Measurements from ENCODE around the gene SH3GL2. TPM values are rescaled to one million over a fixed set of nuclear protein-coding genes. Genes with fewer than 3 reads are reported as not detected.

The SH3GL2 gene
- total and polyA plus RNA-seq, 7 experiments from 2014 or later: not detected

GRCh38 chr9:17734674-17735073 lies 155.8 kb downstream of the SH3GL2 start:
- H3K9me3 Mint-ChIP-seq: peaks cover 1 to 32% (median 17%) of the 10 kb centered on the region in 11 donors
- no peaks in the 10 kb centered on the region for H3K9me3 ChIP-seq (ENCODE audit: control insufficient read depth in 2 of 3, low read length in 3 of 3)
- H3K27me3 ChIP-seq (ENCODE audit: control insufficient read depth in 2 of 2, insufficient read depth in 2 of 2, low read length in 2 of 2): no peaks in the 10 kb centered on the region
- no peak overlapping the region for H3K27ac Mint-ChIP-seq
- H3K4me1 ChIP-seq (ENCODE audit: control insufficient read depth in 2 of 2, insufficient read depth in 2 of 2, low read length in 2 of 2): no peaks in the 10 kb centered on the region
- intact Hi-C loops (cut with micrococcal nuclease): no loop called here
- H3K4me3 Mint-ChIP-seq: no peak overlapping the region
- no peak overlapping the region for H3K4me3 ChIP-seq (ENCODE audit: low read length)
- H3K27ac ChIP-seq (ENCODE audit: low read depth, low read length): no peak overlapping the region
- H3K27me3 Mint-ChIP-seq: no peaks in the 10 kb centered on the region
- no peaks in the 10 kb centered on the region for H3K36me3 ChIP-seq (ENCODE audit: control insufficient read depth in 2 of 3, insufficient read depth in 3 of 3, low read length in 3 of 3)
- POLR2A ChIA-PET: no interaction called here
- ATAC-seq: no peak
- no peak for DNase-seq
- H3K4me1 Mint-ChIP-seq: no peaks in the 10 kb centered on the region
- CTCF ChIA-PET: no interaction called here
- peaks cover 0 to 3% (median 0%) of the 10 kb centered on the region in 5 donors for H3K36me3 Mint-ChIP-seq

GRCh38 chr9:17735859-17736258 lies 157.0 kb downstream of the SH3GL2 start:
- CTCF ChIA-PET: interaction anchor here (0.7 kb wide), 1 partner anchor 767 kb away, joined by 3 read pairs; no protein-coding TSS in a partner anchor
- no peaks in the 10 kb centered on the region for H3K4me1 Mint-ChIP-seq
- peaks cover 0 to 23% (median 10%) of the 10 kb centered on the region in 11 donors for H3K9me3 Mint-ChIP-seq
- H3K36me3 Mint-ChIP-seq: no peaks in the 10 kb centered on the region
- H3K4me3 Mint-ChIP-seq: no peak overlapping the region
- Histone ChIP-seq H3K36me3 (ENCODE audit: control insufficient read depth in 2 of 3, insufficient read depth in 3 of 3, low read length in 3 of 3) (no peaks in the 10 kb centered on the region), H3K9me3 (ENCODE audit: control insufficient read depth in 2 of 3, low read length in 3 of 3) (no peaks in the 10 kb centered on the region), H3K27me3 (ENCODE audit: control insufficient read depth in 2 of 2, insufficient read depth in 2 of 2, low read length in 2 of 2) (no peaks in the 10 kb centered on the region), H3K4me3 (ENCODE audit: low read length) (no peak overlapping the region), H3K27ac (ENCODE audit: low read depth, low read length) (no peak overlapping the region), H3K4me1 (ENCODE audit: control insufficient read depth in 2 of 2, insufficient read depth in 2 of 2, low read length in 2 of 2) (no peaks in the 10 kb centered on the region)
- POLR2A ChIA-PET: no interaction called here
- H3K27me3 Mint-ChIP-seq: no peaks in the 10 kb centered on the region
- intact Hi-C loops (cut with micrococcal nuclease): no loop called here
- DNase-seq (no peak), ATAC-seq (no peak)
- no peak overlapping the region for H3K27ac Mint-ChIP-seq

GRCh38 chr9:17739022-17739421 lies 160.2 kb downstream of the SH3GL2 start:
- Mint-ChIP-seq H3K36me3 (no peaks in the 10 kb centered on the region), H3K27ac (no peak overlapping the region), H3K4me3 (no peak overlapping the region), H3K27me3 (no peaks in the 10 kb centered on the region), H3K4me1 (no peaks in the 10 kb centered on the region), H3K9me3 (peaks cover 0 to 20% (median 8%) of the 10 kb centered on the region in 11 donors)
- intact Hi-C loops (cut with micrococcal nuclease): no loop called here
- H3K4me1 ChIP-seq (ENCODE audit: control insufficient read depth in 2 of 2, insufficient read depth in 2 of 2, low read length in 2 of 2): no peaks in the 10 kb centered on the region
- no peak overlapping the region for H3K4me3 ChIP-seq (ENCODE audit: low read length)
- ATAC-seq: no peak
- CTCF ChIA-PET: no interaction called here
- H3K36me3 ChIP-seq (ENCODE audit: control insufficient read depth in 2 of 3, insufficient read depth in 3 of 3, low read length in 3 of 3): no peaks in the 10 kb centered on the region
- H3K27ac ChIP-seq (ENCODE audit: low read depth, low read length): no peak overlapping the region
- no peaks in the 10 kb centered on the region for H3K9me3 ChIP-seq (ENCODE audit: control insufficient read depth in 2 of 3, low read length in 3 of 3)
- no peak for DNase-seq
- POLR2A ChIA-PET: no interaction called here
- H3K27me3 ChIP-seq (ENCODE audit: control insufficient read depth in 2 of 2, insufficient read depth in 2 of 2, low read length in 2 of 2): no peaks in the 10 kb centered on the region

- ATAC-seq: no peak
- Mint-ChIP-seq H3K27ac (no peak overlapping the region), H3K4me1 (no peaks in the 10 kb centered on the region), H3K36me3 (no peaks in the 10 kb centered on the region), H3K27me3 (no peaks in the 10 kb centered on the region), H3K4me3 (no peak overlapping the region), H3K9me3 (peaks cover 0 to 20% (median 8%) of the 10 kb centered on the region in 11 donors)
- intact Hi-C loops (cut with micrococcal nuclease): no loop called here
- DNase-seq: no peak
- Histone ChIP-seq H3K4me1 (ENCODE audit: control insufficient read depth in 2 of 2, insufficient read depth in 2 of 2, low read length in 2 of 2) (no peaks in the 10 kb centered on the region), H3K36me3 (ENCODE audit: control insufficient read depth in 2 of 3, insufficient read depth in 3 of 3, low read length in 3 of 3) (no peaks in the 10 kb centered on the region), H3K4me3 (ENCODE audit: low read length) (no peak overlapping the region), H3K27ac (ENCODE audit: low read depth, low read length) (no peak overlapping the region), H3K9me3 (ENCODE audit: control insufficient read depth in 2 of 3, low read length in 3 of 3) (no peaks in the 10 kb centered on the region), H3K27me3 (ENCODE audit: control insufficient read depth in 2 of 2, insufficient read depth in 2 of 2, low read length in 2 of 2) (no peaks in the 10 kb centered on the region)
- CTCF ChIA-PET: no interaction called here
- POLR2A ChIA-PET: no interaction called here
Measured at GRCh38 chr9:17739736-17740135, 160.9 kb downstream of the SH3GL2 start.

GRCh38 chr9:17742067-17742466 lies 163.2 kb downstream of the SH3GL2 start:
- H3K9me3 Mint-ChIP-seq: peaks cover 0 to 13% (median 6%) of the 10 kb centered on the region in 11 donors
- Histone ChIP-seq H3K36me3 (ENCODE audit: control insufficient read depth in 2 of 3, insufficient read depth in 3 of 3, low read length in 3 of 3) (no peaks in the 10 kb centered on the region), H3K4me1 (ENCODE audit: control insufficient read depth in 2 of 2, insufficient read depth in 2 of 2, low read length in 2 of 2) (no peaks in the 10 kb centered on the region), H3K27ac (ENCODE audit: low read depth, low read length) (no peak overlapping the region), H3K4me3 (ENCODE audit: low read length) (no peak overlapping the region), H3K27me3 (ENCODE audit: control insufficient read depth in 2 of 2, insufficient read depth in 2 of 2, low read length in 2 of 2) (no peaks in the 10 kb centered on the region), H3K9me3 (ENCODE audit: control insufficient read depth in 2 of 3, low read length in 3 of 3) (no peaks in the 10 kb centered on the region)
- DNase-seq (no peak), ATAC-seq (no peak)
- H3K36me3 Mint-ChIP-seq: no peaks in the 10 kb centered on the region
- H3K4me3 Mint-ChIP-seq: no peak overlapping the region
- H3K4me1 Mint-ChIP-seq: no peaks in the 10 kb centered on the region
- ChIA-PET CTCF (no interaction called here), POLR2A (no interaction called here)
- intact Hi-C loops (cut with micrococcal nuclease): no loop called here
- H3K27ac Mint-ChIP-seq: no peak overlapping the region
- no peaks in the 10 kb centered on the region for H3K27me3 Mint-ChIP-seq

DNA sequence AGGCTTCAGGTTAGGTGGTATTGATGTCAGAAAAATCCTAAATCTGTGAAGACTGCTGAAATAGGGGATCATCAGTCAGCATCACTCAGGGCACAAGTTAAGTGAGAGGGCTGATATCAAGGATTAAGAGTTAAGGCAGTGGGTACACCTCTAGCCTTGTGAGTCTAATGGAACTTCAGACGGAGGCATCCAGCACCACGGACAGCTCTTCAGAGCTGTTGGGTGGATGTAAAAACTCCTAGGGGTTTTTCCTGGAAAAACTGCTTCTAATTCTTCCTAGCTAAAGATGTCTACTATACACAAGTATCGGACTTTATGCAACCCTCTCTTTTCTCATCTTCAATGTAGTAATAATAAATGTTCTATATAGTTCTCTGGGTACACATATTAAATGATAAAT lies 165.9 kb downstream of the SH3GL2 start:
- ATAC-seq: no peak
- Histone ChIP-seq H3K36me3 (ENCODE audit: control insufficient read depth in 2 of 3, insufficient read depth in 3 of 3, low read length in 3 of 3) (no peaks in the 10 kb centered on the region), H3K9me3 (ENCODE audit: control insufficient read depth in 2 of 3, low read length in 3 of 3) (no peaks in the 10 kb centered on the region), H3K27me3 (ENCODE audit: control insufficient read depth in 2 of 2, insufficient read depth in 2 of 2, low read length in 2 of 2) (no peaks in the 10 kb centered on the region), H3K27ac (ENCODE audit: low read depth, low read length) (no peak overlapping the region), H3K4me3 (ENCODE audit: low read length) (no peak overlapping the region), H3K4me1 (ENCODE audit: control insufficient read depth in 2 of 2, insufficient read depth in 2 of 2, low read length in 2 of 2) (no peaks in the 10 kb centered on the region)
- Mint-ChIP-seq H3K27me3 (no peaks in the 10 kb centered on the region), H3K9me3 (peaks cover 2 to 16% (median 6%) of the 10 kb centered on the region in 11 donors), H3K4me3 (no peak overlapping the region), H3K4me1 (no peaks in the 10 kb centered on the region), H3K27ac (no peak overlapping the region), H3K36me3 (no peaks in the 10 kb centered on the region)
- DNase-seq: no peak
- intact Hi-C loops (cut with micrococcal nuclease): no loop called here
- CTCF ChIA-PET: no interaction called here
- POLR2A ChIA-PET: no interaction called here

DNA sequence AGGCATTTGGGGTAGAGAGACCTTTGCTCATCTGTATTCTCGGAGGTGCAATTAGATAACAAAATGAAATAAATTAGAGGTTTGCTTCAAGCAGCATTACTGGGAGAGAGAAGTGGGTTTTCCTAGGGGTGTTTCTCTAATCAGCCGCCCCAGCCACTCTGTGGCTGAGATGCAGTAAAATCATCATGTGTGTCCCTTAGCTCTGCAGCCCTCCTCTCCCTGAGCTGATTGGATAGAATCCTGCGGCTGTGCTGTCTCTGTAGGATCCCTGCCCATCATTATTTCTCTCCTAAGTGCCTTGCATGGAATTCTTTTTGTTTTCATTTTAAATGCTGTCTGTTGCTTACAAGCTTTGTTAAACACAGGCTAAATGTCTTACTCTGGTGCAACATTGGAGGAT lies 171.4 kb downstream of the SH3GL2 start:
- intact Hi-C loops (cut with micrococcal nuclease): no loop called here
- H3K27me3 Mint-ChIP-seq: no peaks in the 10 kb centered on the region

More for the DNA sequence above, 171.4 kb downstream of the SH3GL2 start:
- H3K27ac ChIP-seq (ENCODE audit: low read depth, low read length): no peak overlapping the region
- no peaks in the 10 kb centered on the region for H3K9me3 ChIP-seq (ENCODE audit: control insufficient read depth in 2 of 3, low read length in 3 of 3)
- Mint-ChIP-seq H3K4me3 (no peak overlapping the region), H3K4me1 (no peaks in the 10 kb centered on the region), H3K9me3 (peaks cover 3 to 21% (median 11%) of the 10 kb centered on the region in 11 donors), H3K27ac (no peak overlapping the region), H3K36me3 (no peaks in the 10 kb centered on the region)
- POLR2A ChIA-PET: no interaction called here
- H3K4me3 ChIP-seq (ENCODE audit: low read length): no peak overlapping the region
- DNase-seq (no peak), ATAC-seq (no peak)
- no peaks in the 10 kb centered on the region for H3K27me3 ChIP-seq (ENCODE audit: control insufficient read depth in 2 of 2, insufficient read depth in 2 of 2, low read length in 2 of 2)
- H3K4me1 ChIP-seq (ENCODE audit: control insufficient read depth in 2 of 2, insufficient read depth in 2 of 2, low read length in 2 of 2): no peaks in the 10 kb centered on the region
- CTCF ChIA-PET: no interaction called here
- H3K36me3 ChIP-seq (ENCODE audit: control insufficient read depth in 2 of 3, insufficient read depth in 3 of 3, low read length in 3 of 3): no peaks in the 10 kb centered on the region
